Fibroblast of the aortic adventitia (primary cell): ENCODE data around the gene TANGO2. TPM values are rescaled to one million over a fixed set of nuclear protein-coding genes. Genes with fewer than 3 reads are reported as not detected.

Experiments
- DNase-seq: peaks from one replicate; pipeline ENCODE4 v3.0.0-alpha.2; 2010; ENCODE audit warnings: low read depth
- H3K4me3 ChIP-seq: 2 replicates; pipeline ENCODE4 v1.5.1; 2011; ENCODE audit warnings: low read depth, mild to moderate bottlenecking, control low read depth, low read length, moderate library complexity
- CTCF ChIP-seq: IDR thresholded peaks from 2 replicates; pipeline ENCODE4 v1.5.1; 2011; ENCODE audit warnings: mild to moderate bottlenecking, low read length, control low read depth, inconsistent platforms; ENCODE audit not compliant: insufficient read depth
- small RNA-seq: library from RNA; depleted of rRNA; stranded (forward); fragments of <200 nt; gene quantifications from one replicate; pipeline ENCODE3, GENCODE V24; 2012
- total RNA-seq: library from RNA; depleted of rRNA; stranded (reverse); fragments of >200 nt; gene quantifications from 2 replicates; pipeline ENCODE4 v1.2.3, GENCODE V29; 2012; ENCODE audit warnings: low replicate concordance

The TANGO2 gene
- total RNA-seq, 1 donor: 41.7 TPM

GRCh38 chr22:20115691-20116375, 94.9 kb downstream of the TANGO2 start, which contains the start of gene RANBP1:
TSS of gene RANBP1 (plus strand) at chr22:20116104. CDS start at chr22:20116185, 81 bp downstream.
- peak within 1 kb of the TSS; percentile 98 for H3K4me3 ChIP-seq
- no peak for DNase-seq

GRCh38 chr22:20116376-20116950, 95.6 kb downstream of the TANGO2 start:
- peak overlapping the region; percentile 98 for H3K4me3 ChIP-seq
- no peak for TF ChIP-seq CTCF
- DNase-seq: no peak

More at GRCh38 chr22:20115691-20116375, 94.9 kb downstream of the TANGO2 start, which contains the start of gene RANBP1:
- no peak for TF ChIP-seq CTCF

Small RNAs within 50 kb of the gene (small RNA-seq; reads per million reads assigned to genes)
- 95.9 reads per million, percentile 98 among the genes with 10 or more reads in this experiment for gene MIR185
- not detected for gene MIR6816
- gene RF00017: not detected

Other genes starting within 250 kb of the TANGO2 start
- 4.0 and 5.2 TPM in 2 replicates for gene GNB1L, start 166.2 kb upstream of the TANGO2 start, total RNA-seq
- gene RTL10, start 166.2 kb upstream of the TANGO2 start, total RNA-seq: 5.9 and 10.8 TPM in 2 replicates
- gene COMT, start 79.3 kb upstream of the TANGO2 start, total RNA-seq: 120 and 151 TPM in 2 replicates
- 16.4 and 16.8 TPM in 2 replicates for gene TXNRD2, start 79.3 kb upstream of the TANGO2 start, total RNA-seq
- 9.7 and 12.9 TPM in 2 replicates for gene ARVCF, start 4.3 kb upstream of the TANGO2 start, total RNA-seq
- gene DGCR8, start 59.1 kb downstream of the TANGO2 start, total RNA-seq: 22.0 and 29.0 TPM in 2 replicates
- gene RANBP1, start 95.0 kb downstream of the TANGO2 start, total RNA-seq: 160 and 191 TPM in 2 replicates
- gene TRMT2A, start 96.1 kb downstream of the TANGO2 start, total RNA-seq: 18.4 and 28.7 TPM in 2 replicates
- gene ZDHHC8, start 110.7 kb downstream of the TANGO2 start, total RNA-seq: 8.7 and 12.7 TPM in 2 replicates
- gene CCDC188, start 129.9 kb downstream of the TANGO2 start, total RNA-seq: 0.45 TPM in 1 of 2 replicates, not detected in the other
- gene RTN4R, start 247.2 kb downstream of the TANGO2 start, total RNA-seq: 0.09 TPM in 1 of 2 replicates, not detected in the other